Activated T-helper 1 cell treated with Interleukin-2 at 50 U/mL for 16 hours (primary cell): ENCODE measurements around the gene CTIF.
"Not testable (repeated sequence)": the region's sequence is repeated elsewhere in the genome, so short reads cannot be mapped to it uniquely, and the experiment has no call there.

Experiments
- DNase-seq: peaks from one replicate; pipeline ENCODE4 v3.0.0-alpha.2; 2020; ENCODE audit warnings: low read depth

Gene CTIF

GRCh38 chr18:48538531-48539405 is at the start of gene CTIF:
CTIF (plus strand) TSS chr18:48539031; CDS start chr18:48619566, 80,535 bp downstream.
- peak; percentile 29 for DNase-seq

- no peak for DNase-seq
Measured at GRCh38 chr18:48490641-48491293, 48.1 kb upstream of the CTIF start.

- DNase-seq = no peak
Measured at GRCh38 chr18:48492880-48493279, 46.0 kb upstream of the CTIF start.

- no peak for DNase-seq
Measured at GRCh38 chr18:48493434-48494230, 45.2 kb upstream of the CTIF start.

GRCh38 chr18:48497863-48498262 is 41.0 kb upstream of the CTIF start:
- DNase-seq = no peak

- no peak for DNase-seq
Measured at GRCh38 chr18:48500517-48500916, 38.3 kb upstream of the CTIF start.

- DNase-seq = no peak
Measured at GRCh38 chr18:48502906-48503305, 35.9 kb upstream of the CTIF start.

- no peak for DNase-seq
Measured at GRCh38 chr18:48504819-48505218, 34.0 kb upstream of the CTIF start.

GRCh38 chr18:48506983-48507568 is 31.8 kb upstream of the CTIF start:
- not testable (repeated sequence) for DNase-seq

- not testable (repeated sequence) for DNase-seq
Measured at GRCh38 chr18:48512498-48512897, 26.3 kb upstream of the CTIF start.

GRCh38 chr18:48514786-48515185 is 24.0 kb upstream of the CTIF start:
- DNase-seq = no peak

GRCh38 chr18:48517048-48517447 is 21.8 kb upstream of the CTIF start:
- no peak for DNase-seq

- no peak for DNase-seq
Measured at GRCh38 chr18:48519431-48520100, 19.3 kb upstream of the CTIF start.

GRCh38 chr18:48521723-48522122 is 17.1 kb upstream of the CTIF start:
- DNase-seq = no peak

- DNase-seq = no peak
Measured at GRCh38 chr18:48525671-48526070, 13.2 kb upstream of the CTIF start.

GRCh38 chr18:48527461-48527860 is 11.4 kb upstream of the CTIF start:
- DNase-seq = no peak

- DNase-seq = no peak
Measured at GRCh38 chr18:48528861-48529260, 10.0 kb upstream of the CTIF start.

GRCh38 chr18:48529796-48530195 is 9.0 kb upstream of the CTIF start:
- DNase-seq = no peak

GRCh38 chr18:48530399-48531081 is 8.3 kb upstream of the CTIF start:
- no peak for DNase-seq

GRCh38 chr18:48531082-48531403 is 7.8 kb upstream of the CTIF start:
- no peak for DNase-seq

- no peak for DNase-seq
Measured at GRCh38 chr18:48531908-48532307, 6.9 kb upstream of the CTIF start.
